Loucy (cell line): ENCODE results near the gene FREM1.

ENCODE experiments used
- H2AFZ ChIP-seq: fragments of 200-600 bp; sonication (generic); 2 replicates; pipeline ENCODE4 v1.6.0; 2016; ENCODE audit warnings: antibody characterized with exemption, mild to moderate bottlenecking, low read length, moderate library complexity
- H3F3A ChIP-seq: fragments of 200-600 bp; 2 replicates; pipeline ENCODE4 v1.6.0; 2016; ENCODE audit warnings: antibody characterized with exemption, low read depth, mild to moderate bottlenecking
- H3K27me3 ChIP-seq: fragments of 200-600 bp; sonication (generic); 2 replicates; pipeline ENCODE4 v1.6.1; 2014; ENCODE audit warnings: low read length, mild to moderate bottlenecking; ENCODE audit not compliant: insufficient read depth, poor library complexity, severe bottlenecking
- H3K36me3 ChIP-seq: fragments of 200-600 bp; sonication (generic); 2 replicates; pipeline ENCODE4 v1.6.1; 2016; ENCODE audit warnings: low read length; ENCODE audit not compliant: insufficient read depth
- H3K4me1 ChIP-seq: fragments of 200-600 bp; sonication (generic); 2 replicates; pipeline ENCODE4 v1.5.1; 2014; ENCODE audit warnings: low read length, mild to moderate bottlenecking; ENCODE audit not compliant: insufficient read depth, poor library complexity, severe bottlenecking
- H3K4me2 ChIP-seq: fragments of 200-600 bp; sonication (generic); 2 replicates; pipeline ENCODE4 v1.6.0; 2014; ENCODE audit warnings: antibody characterized with exemption, low read length, low read depth, mild to moderate bottlenecking; ENCODE audit not compliant: poor library complexity, severe bottlenecking
- H3K4me3 ChIP-seq: fragments of 200-600 bp; sonication (generic); 2 replicates; pipeline ENCODE4 v1.5.1; 2014; ENCODE audit warnings: low read length, mild to moderate bottlenecking, mixed read lengths; ENCODE audit not compliant: poor library complexity, severe bottlenecking
- H3K79me2 ChIP-seq: fragments of 200-600 bp; sonication (generic); 2 replicates; pipeline ENCODE4 v1.6.1; 2014; ENCODE audit warnings: low read length; ENCODE audit not compliant: insufficient read depth
- H3K9ac ChIP-seq: fragments of 200-600 bp; sonication (generic); 2 replicates; pipeline ENCODE4 v1.6.0; 2014; ENCODE audit warnings: mild to moderate bottlenecking, low read depth, low read length, moderate library complexity; ENCODE audit not compliant: poor library complexity, severe bottlenecking
- H3K9me2 ChIP-seq: fragments of 200-600 bp; sonication (generic); replicated peaks from 2 replicates; pipeline ENCODE4 v1.6.1; 2016; ENCODE audit warnings: low read depth, low read length, mixed read lengths
- H3K9me3 ChIP-seq: fragments of 200-600 bp; sonication (generic); 2 replicates; pipeline ENCODE4 v1.6.1; 2014; ENCODE audit warnings: mild to moderate bottlenecking, antibody characterized with exemption, low read length, low read depth; ENCODE audit not compliant: insufficient read depth
- H4K20me1 ChIP-seq: fragments of 200-600 bp; sonication (generic); 2 replicates; pipeline ENCODE4 v1.6.0; 2014; ENCODE audit warnings: antibody characterized with exemption, low read length, mild to moderate bottlenecking; ENCODE audit not compliant: insufficient read depth, poor library complexity, severe bottlenecking
- EZH2phosphoT487 ChIP-seq: fragments of 200-600 bp; IDR thresholded peaks from 2 replicates; pipeline ENCODE4 v1.6.1; 2018; ENCODE audit warnings: antibody characterized with exemption, mild to moderate bottlenecking, moderate library complexity, borderline replicate concordance
- TF ChIP-seq, protein P1 (sequence below): fragments of 200-600 bp; sonication (generic); conservative IDR thresholded peaks from 2 replicates; pipeline ENCODE4 v1.5.1; 2014; ENCODE audit warnings: mild to moderate bottlenecking, antibody characterized with exemption, low read length

The FREM1 gene

DNA sequence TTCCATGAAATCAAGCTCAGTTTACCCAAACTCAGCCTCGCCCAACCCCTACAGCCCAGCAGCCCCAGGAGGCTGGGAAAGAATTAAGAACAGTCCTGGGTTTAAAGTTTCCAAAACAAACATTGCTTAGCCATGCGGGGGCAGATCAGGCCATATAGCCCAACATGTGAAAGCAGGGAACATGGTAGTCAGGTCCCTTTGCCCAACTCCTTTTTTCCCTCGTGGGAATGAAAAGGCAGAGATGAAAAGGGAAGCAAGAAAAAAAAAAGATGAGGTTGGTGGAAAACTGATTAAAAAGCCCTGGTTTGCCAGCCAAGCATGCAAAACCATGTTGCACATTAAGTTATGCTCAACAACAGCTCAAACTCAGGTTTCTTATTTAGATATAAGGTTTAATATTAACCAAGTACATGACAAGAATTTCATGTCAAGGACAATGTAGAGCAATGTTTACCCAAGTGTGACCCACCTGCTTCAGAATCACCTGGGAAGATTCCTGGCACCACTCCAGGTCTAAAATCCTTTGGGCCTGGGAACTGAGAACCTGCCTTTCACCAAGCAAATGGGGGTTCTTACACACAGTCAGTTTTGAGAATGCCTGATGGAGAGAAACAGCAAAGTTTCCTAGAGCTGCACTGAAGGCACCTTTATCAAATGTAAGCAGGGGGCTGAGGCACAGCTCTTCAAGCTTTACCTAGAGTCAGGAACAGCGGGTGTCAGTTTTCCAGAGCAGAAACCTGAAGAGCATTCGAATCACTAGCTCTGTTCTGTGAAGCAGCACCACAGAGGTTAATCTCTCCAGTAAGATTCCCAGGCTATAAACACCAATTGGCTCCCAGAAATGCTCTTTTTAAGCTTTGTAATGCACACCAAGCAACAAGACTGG, 1.7 kb downstream of the FREM1 start:
- H3K9ac ChIP-seq: no peak overlapping the region
- no peak overlapping the region for H3K4me2 ChIP-seq
- TF ChIP-seq, protein P1, sequence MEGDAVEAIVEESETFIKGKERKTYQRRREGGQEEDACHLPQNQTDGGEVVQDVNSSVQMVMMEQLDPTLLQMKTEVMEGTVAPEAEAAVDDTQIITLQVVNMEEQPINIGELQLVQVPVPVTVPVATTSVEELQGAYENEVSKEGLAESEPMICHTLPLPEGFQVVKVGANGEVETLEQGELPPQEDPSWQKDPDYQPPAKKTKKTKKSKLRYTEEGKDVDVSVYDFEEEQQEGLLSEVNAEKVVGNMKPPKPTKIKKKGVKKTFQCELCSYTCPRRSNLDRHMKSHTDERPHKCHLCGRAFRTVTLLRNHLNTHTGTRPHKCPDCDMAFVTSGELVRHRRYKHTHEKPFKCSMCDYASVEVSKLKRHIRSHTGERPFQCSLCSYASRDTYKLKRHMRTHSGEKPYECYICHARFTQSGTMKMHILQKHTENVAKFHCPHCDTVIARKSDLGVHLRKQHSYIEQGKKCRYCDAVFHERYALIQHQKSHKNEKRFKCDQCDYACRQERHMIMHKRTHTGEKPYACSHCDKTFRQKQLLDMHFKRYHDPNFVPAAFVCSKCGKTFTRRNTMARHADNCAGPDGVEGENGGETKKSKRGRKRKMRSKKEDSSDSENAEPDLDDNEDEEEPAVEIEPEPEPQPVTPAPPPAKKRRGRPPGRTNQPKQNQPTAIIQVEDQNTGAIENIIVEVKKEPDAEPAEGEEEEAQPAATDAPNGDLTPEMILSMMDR: no peak
- no peak for TF ChIP-seq EZH2phosphoT487

GRCh38 chr9:14907696-14908095, 2.5 kb downstream of the FREM1 start:
- H2AFZ ChIP-seq: no peak overlapping the region
- H3K9me2 ChIP-seq: no peaks in the 10 kb centered on the region
- TF ChIP-seq, protein P1: no peak
- TF ChIP-seq EZH2phosphoT487: no peak
- H3K4me1 ChIP-seq: no peaks in the 10 kb centered on the region
- no peaks in the 10 kb centered on the region for H3K79me2 ChIP-seq
- no peaks in the 10 kb centered on the region for H3F3A ChIP-seq
- no peak overlapping the region for H3K4me2 ChIP-seq
- H3K36me3 ChIP-seq: no peaks in the 10 kb centered on the region
- no peaks in the 10 kb centered on the region for H3K9me3 ChIP-seq
- no peak overlapping the region for H3K4me3 ChIP-seq
- no peaks in the 10 kb centered on the region for H3K27me3 ChIP-seq
- H4K20me1 ChIP-seq: no peaks in the 10 kb centered on the region
- no peak overlapping the region for H3K9ac ChIP-seq

More for the DNA sequence above, 1.7 kb downstream of the FREM1 start:
- no peaks in the 10 kb centered on the region for H3K9me3 ChIP-seq
- H3F3A ChIP-seq: no peaks in the 10 kb centered on the region
- H3K4me1 ChIP-seq: no peaks in the 10 kb centered on the region
- H2AFZ ChIP-seq: no peak overlapping the region
- no peaks in the 10 kb centered on the region for H4K20me1 ChIP-seq
- H3K27me3 ChIP-seq: no peaks in the 10 kb centered on the region
- H3K9me2 ChIP-seq: no peaks in the 10 kb centered on the region
- no peaks in the 10 kb centered on the region for H3K79me2 ChIP-seq
- no peaks in the 10 kb centered on the region for H3K36me3 ChIP-seq
- H3K4me3 ChIP-seq: no peak overlapping the region

- no peaks in the 10 kb centered on the region for H3K9me2 ChIP-seq
- no peak overlapping the region for H3K4me3 ChIP-seq
- H4K20me1 ChIP-seq: no peaks in the 10 kb centered on the region
- no peaks in the 10 kb centered on the region for H3K79me2 ChIP-seq
- H3K9ac ChIP-seq: no peak overlapping the region
- no peaks in the 10 kb centered on the region for H3F3A ChIP-seq
- H3K9me3 ChIP-seq: no peaks in the 10 kb centered on the region
- TF ChIP-seq, protein P1: no peak
- no peak for TF ChIP-seq EZH2phosphoT487
- no peaks in the 10 kb centered on the region for H3K27me3 ChIP-seq
- H3K4me1 ChIP-seq: no peaks in the 10 kb centered on the region
- H2AFZ ChIP-seq: no peak overlapping the region
- no peak overlapping the region for H3K4me2 ChIP-seq
- H3K36me3 ChIP-seq: no peaks in the 10 kb centered on the region
Observed at GRCh38 chr9:14907360-14907685, 2.9 kb downstream of the FREM1 start.
